NAMALWA (cell line): ENCODE measurements around the gene PHLPP2.
"Not testable (repeated sequence)": the region's sequence is repeated elsewhere in the genome, so short reads cannot be mapped to it uniquely, and the experiment has no call there.

Source experiments
- DNase-seq: peaks from one replicate; pipeline ENCODE4 v3.0.0-alpha.2; 2015; ENCODE audit warnings: low spot score

PHLPP2 gene

GRCh38 chr16:71721066-71721740 lies 3.3 kb downstream of the PHLPP2 start:
- DNase-seq: no peak

- DNase-seq: no peak
These were observed 12.0 kb downstream of the PHLPP2 start for GRCh38 chr16:71712501-71712900.

GRCh38 chr16:71711789-71712188 lies 12.7 kb downstream of the PHLPP2 start:
- DNase-seq: peak; percentile 19

GRCh38 chr16:71709229-71709781 lies 15.2 kb downstream of the PHLPP2 start:
- no peak for DNase-seq

GRCh38 chr16:71708696-71709095 lies 15.8 kb downstream of the PHLPP2 start:
- no peak for DNase-seq

- DNase-seq: no peak
These were observed 17.3 kb downstream of the PHLPP2 start for GRCh38 chr16:71707199-71707598.

GRCh38 chr16:71706046-71706445 lies 18.5 kb downstream of the PHLPP2 start:
- DNase-seq: peak; percentile 28

GRCh38 chr16:71703333-71703732 lies 21.2 kb downstream of the PHLPP2 start:
- DNase-seq: no peak

- DNase-seq: no peak
These were observed 23.7 kb downstream of the PHLPP2 start for GRCh38 chr16:71700831-71701230.

- DNase-seq: no peak
These were observed 26.0 kb downstream of the PHLPP2 start for GRCh38 chr16:71698491-71698890.

- no peak for DNase-seq
These were observed 31.3 kb downstream of the PHLPP2 start for GRCh38 chr16:71693164-71693563.

- no peak for DNase-seq
These were observed 34.6 kb downstream of the PHLPP2 start for GRCh38 chr16:71689901-71690300.

GRCh38 chr16:71687861-71688260 lies 36.6 kb downstream of the PHLPP2 start:
- no peak for DNase-seq

- not testable (repeated sequence) for DNase-seq
These were observed 40.2 kb downstream of the PHLPP2 start for GRCh38 chr16:71684280-71684679.

- DNase-seq: no peak
These were observed 43.1 kb downstream of the PHLPP2 start for GRCh38 chr16:71681360-71681759.

GRCh38 chr16:71676236-71676635 lies 48.3 kb downstream of the PHLPP2 start:
- no peak for DNase-seq

GRCh38 chr16:71675380-71675779 lies 49.1 kb downstream of the PHLPP2 start:
- no peak for DNase-seq

GRCh38 chr16:71674229-71674628 lies 50.3 kb downstream of the PHLPP2 start:
- DNase-seq: no peak

- DNase-seq: no peak
These were observed 50.9 kb downstream of the PHLPP2 start for GRCh38 chr16:71673582-71673973.

GRCh38 chr16:71672803-71673581 lies 51.5 kb downstream of the PHLPP2 start:
- no peak for DNase-seq

- DNase-seq: no peak
These were observed 52.4 kb downstream of the PHLPP2 start for GRCh38 chr16:71672125-71672524.

GRCh38 chr16:71671165-71671564 lies 53.3 kb downstream of the PHLPP2 start:
- DNase-seq: no peak

- no peak for DNase-seq
These were observed 54.0 kb downstream of the PHLPP2 start for GRCh38 chr16:71670537-71670936.
